Ectodermal cell (in vitro differentiated cells): ENCODE measurements around the gene ATG13.
A peak's percentile ranks its signal among the peaks of the same experiment; 100 is the strongest.

Experiments
- H3K27ac ChIP-seq: 2 replicates; pipeline ENCODE4 v1.7.0; 2013; ENCODE audit warnings: mild to moderate bottlenecking, low read depth, low read length; ENCODE audit not compliant: insufficient read depth, poor library complexity, severe bottlenecking
- H3K27me3 ChIP-seq: 2 replicates; pipeline ENCODE4 v1.7.0; 2013; ENCODE audit warnings: mild to moderate bottlenecking, low read length; ENCODE audit not compliant: insufficient read depth, control insufficient read depth, poor library complexity, severe bottlenecking
- H3K36me3 ChIP-seq: one replicate; pipeline ENCODE4 v1.7.0; 2013; ENCODE audit warnings: low read length; ENCODE audit not compliant: control insufficient read depth, insufficient read depth
- H3K4me1 ChIP-seq: one replicate; pipeline ENCODE4 v1.7.0; 2013; ENCODE audit warnings: low read length; ENCODE audit not compliant: control insufficient read depth, insufficient read depth
- H3K4me3 ChIP-seq: 2 replicates; pipeline ENCODE4 v1.7.0; 2013; ENCODE audit warnings: low read depth, low read length, control low read depth; ENCODE audit not compliant: insufficient read depth
- H3K9me3 ChIP-seq: 2 replicates; pipeline ENCODE4 v1.7.0; 2013; ENCODE audit warnings: mild to moderate bottlenecking, low read length, moderate library complexity; ENCODE audit not compliant: control insufficient read depth
- WGBS, 2 experiments: methylation state at CpG; one replicate each; pipeline ENCODE4 v1.1.7; 2013; ENCODE audit warnings: missing lambda C conversion rate in 2 of 2; 5-methylcytosine and 5-hydroxymethylcytosine counted together

ATG13 gene

GRCh38 chr11:46604796-46605195 lies 12.6 kb upstream of the ATG13 start:
- Histone ChIP-seq H3K27ac (no peak overlapping the region), H3K4me3 (no peak overlapping the region), H3K9me3 (no peaks in the 10 kb centered on the region), H3K27me3 (no peaks in the 10 kb centered on the region), H3K36me3 (no peaks in the 10 kb centered on the region), H3K4me1 (no peaks in the 10 kb centered on the region)
- 92 to 96% methylated on average over 1 of the region's 1 CpG for WGBS, 2 experiments

DNA sequence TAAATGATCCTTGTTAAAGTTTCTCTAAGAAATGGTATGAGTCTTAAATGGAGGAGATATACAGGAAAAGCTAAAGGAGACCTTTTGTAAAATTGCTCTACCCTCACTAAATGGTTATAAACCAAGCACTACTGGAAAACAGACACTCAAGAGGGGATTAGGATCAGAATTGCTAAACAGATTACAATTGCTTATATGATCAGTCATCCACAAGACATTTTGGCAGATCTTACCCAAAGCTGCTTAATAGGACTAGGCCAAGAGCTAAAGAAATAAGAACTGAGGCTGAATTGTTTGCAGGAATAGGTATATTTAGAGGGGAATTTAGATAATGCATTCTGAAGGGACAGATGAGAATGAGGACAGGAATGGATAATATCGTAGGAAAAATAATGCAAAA lies 9.8 kb upstream of the ATG13 start:
- no peaks in the 10 kb centered on the region for H3K4me1 ChIP-seq
- 96 to 97% methylated on average over 1 of the region's 1 CpG for WGBS, 2 experiments
- H3K4me3 ChIP-seq, result no peak overlapping the region
- no peaks in the 10 kb centered on the region for H3K9me3 ChIP-seq
- no peaks in the 10 kb centered on the region for H3K27me3 ChIP-seq
- no peaks in the 10 kb centered on the region for H3K36me3 ChIP-seq
- no peak overlapping the region for H3K27ac ChIP-seq

DNA sequence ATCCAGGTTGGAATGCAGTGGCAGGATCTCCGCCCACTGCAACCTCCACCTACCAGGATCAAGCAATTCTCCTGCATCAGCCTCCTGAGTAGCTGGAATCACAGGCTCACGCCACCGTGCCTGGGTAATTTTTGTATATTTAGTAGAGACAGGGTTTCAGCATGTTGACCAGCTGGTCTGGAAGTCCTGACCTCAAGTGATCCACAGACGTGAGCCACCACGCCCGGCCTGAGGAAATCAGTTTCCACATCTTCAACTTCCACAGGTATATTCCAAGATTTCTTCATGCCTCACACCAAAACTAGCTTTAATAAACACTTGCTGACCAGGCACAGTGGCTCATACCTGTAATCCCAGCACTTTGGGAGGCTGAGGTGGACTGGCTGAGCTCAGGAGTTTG lies 8.0 kb upstream of the ATG13 start:
- Histone ChIP-seq H3K36me3 (no peaks in the 10 kb centered on the region), H3K9me3 (no peaks in the 10 kb centered on the region), H3K27ac (no peak overlapping the region), H3K4me1 (no peaks in the 10 kb centered on the region), H3K27me3 (no peaks in the 10 kb centered on the region), H3K4me3 (no peak overlapping the region)
- 89 to 91% methylated on average over 6 of the region's 6 CpGs for WGBS, 2 experiments

- no peak overlapping the region for H3K4me3 ChIP-seq
- H3K9me3 ChIP-seq, result no peaks in the 10 kb centered on the region
- H3K27ac ChIP-seq, result no peak overlapping the region
- H3K4me1 ChIP-seq, result peaks cover 4% of the 10 kb centered on the region
- WGBS, 2 experiments, result 87 to 90% methylated on average over 5 of the region's 5 CpGs
- no peaks in the 10 kb centered on the region for H3K36me3 ChIP-seq
- H3K27me3 ChIP-seq, result no peaks in the 10 kb centered on the region
Observed at GRCh38 chr11:46611526-46612304, 5.6 kb upstream of the ATG13 start.

DNA sequence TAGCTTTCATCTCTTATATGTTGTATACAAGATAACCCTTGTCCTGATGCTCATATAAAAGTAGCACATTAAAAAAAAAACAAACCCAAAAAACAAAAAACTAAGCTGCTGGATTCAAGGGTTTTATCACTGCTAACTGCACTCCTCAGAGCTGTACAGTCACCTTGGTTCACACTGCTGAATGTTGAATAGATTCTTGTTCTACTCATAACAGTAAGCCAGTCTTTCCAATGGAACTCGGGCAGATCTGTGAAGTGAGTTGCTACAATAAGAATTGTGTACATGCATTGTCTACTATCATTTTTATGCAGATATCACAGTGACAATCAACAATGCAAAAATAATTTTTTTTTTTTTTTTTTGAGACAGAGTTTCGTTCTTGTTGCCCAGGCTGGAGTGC lies 5.0 kb upstream of the ATG13 start:
- Histone ChIP-seq H3K9me3 (no peaks in the 10 kb centered on the region), H3K4me1 (peaks cover 4% of the 10 kb centered on the region), H3K27ac (no peak overlapping the region), H3K4me3 (no peak overlapping the region), H3K27me3 (no peaks in the 10 kb centered on the region), H3K36me3 (no peaks in the 10 kb centered on the region)
- 98 to 100% methylated on average over 1 to 2 of the region's 2 CpGs for WGBS, 2 experiments

GRCh38 chr11:46615756-46616155 lies 1.6 kb upstream of the ATG13 start:
- H3K27ac ChIP-seq, result no peak overlapping the region
- no peaks in the 10 kb centered on the region for H3K27me3 ChIP-seq
- H3K4me3 ChIP-seq, result no peak overlapping the region
- H3K4me1 ChIP-seq, result peaks cover 8% of the 10 kb centered on the region
- 95 to 97% methylated on average over 7 of the region's 7 CpGs for WGBS, 2 experiments
- no peaks in the 10 kb centered on the region for H3K9me3 ChIP-seq
- no peaks in the 10 kb centered on the region for H3K36me3 ChIP-seq

DNA sequence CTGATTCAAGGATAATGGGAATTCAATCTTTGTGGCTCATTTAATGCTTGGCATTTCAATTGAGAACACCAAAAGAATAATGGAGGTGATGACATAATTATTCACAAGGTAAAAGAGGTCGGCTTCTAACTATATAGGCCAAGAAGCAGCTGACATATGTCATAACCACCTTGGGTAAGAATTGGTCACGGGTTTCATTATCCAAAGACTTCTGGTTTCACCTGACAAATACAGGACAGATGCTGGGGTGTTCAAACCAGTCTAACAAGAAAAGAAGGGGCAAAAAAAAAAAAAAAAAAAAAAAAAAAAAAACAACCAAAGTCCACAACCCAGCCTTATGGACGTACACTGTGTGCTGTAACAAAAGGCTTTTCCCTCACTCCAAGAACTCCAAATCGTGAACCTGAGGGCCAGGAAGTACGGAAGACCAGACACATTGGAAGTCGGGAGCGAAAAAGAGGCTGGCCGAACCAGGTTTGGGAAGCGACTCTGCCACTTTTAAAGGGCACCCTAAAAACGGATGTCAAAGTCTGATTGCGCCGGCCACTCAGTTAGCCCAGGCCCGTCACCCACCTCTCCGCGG lies 711 bp upstream of the ATG13 start:
- Histone ChIP-seq H3K36me3 (no peaks in the 10 kb centered on the region), H3K27ac (peak overlapping the region; percentile 97), H3K4me1 (peaks cover 8% of the 10 kb centered on the region), H3K9me3 (no peaks in the 10 kb centered on the region), H3K27me3 (no peaks in the 10 kb centered on the region), H3K4me3 (peak overlapping the region; percentile 99)
- WGBS, 2 experiments, result 9 to 10% methylated on average over 15 of the region's 15 CpGs

DNA sequence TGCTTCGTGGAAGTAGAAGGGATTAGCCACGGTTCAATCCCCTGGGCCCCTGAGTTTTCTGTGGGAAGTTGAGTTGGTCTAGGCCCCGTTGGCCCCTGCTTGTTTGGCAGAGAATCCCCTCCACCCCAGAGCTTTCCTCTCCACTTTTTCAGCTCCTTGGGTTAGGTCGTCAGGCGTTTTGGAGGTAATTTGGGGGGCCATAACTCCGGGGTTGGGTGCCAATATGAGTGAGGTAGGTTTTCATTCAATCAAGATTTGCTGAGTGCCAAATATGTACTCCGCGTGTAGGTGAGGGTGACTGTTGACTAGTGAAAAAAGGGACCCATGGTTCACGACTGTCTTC lies 590 bp downstream of the ATG13 start:
- Histone ChIP-seq H3K4me3 (peak overlapping the region; percentile 99), H3K27me3 (no peaks in the 10 kb centered on the region), H3K36me3 (no peaks in the 10 kb centered on the region), H3K4me1 (peaks cover 8% of the 10 kb centered on the region), H3K27ac (peak overlapping the region; percentile 97), H3K9me3 (no peaks in the 10 kb centered on the region)
- WGBS, 2 experiments, result 13% methylated on average over 8 to 9 of the region's 9 CpGs

GRCh38 chr11:46618837-46619236 lies 1.5 kb downstream of the ATG13 start:
- WGBS, 2 experiments, result 91 to 93% methylated on average over 6 of the region's 6 CpGs
- Histone ChIP-seq H3K27me3 (no peaks in the 10 kb centered on the region), H3K4me3 (no peak overlapping the region), H3K36me3 (no peaks in the 10 kb centered on the region), H3K9me3 (no peaks in the 10 kb centered on the region), H3K4me1 (peaks cover 8% of the 10 kb centered on the region), H3K27ac (no peak overlapping the region)

- no peak overlapping the region for H3K27ac ChIP-seq
- no peaks in the 10 kb centered on the region for H3K27me3 ChIP-seq
- no peaks in the 10 kb centered on the region for H3K9me3 ChIP-seq
- H3K36me3 ChIP-seq, result peaks cover 6% of the 10 kb centered on the region
- H3K4me3 ChIP-seq, result no peak overlapping the region
- WGBS, 2 experiments, result 94 to 95% methylated on average over 3 of the region's 3 CpGs
- H3K4me1 ChIP-seq, result no peaks in the 10 kb centered on the region
Observed at GRCh38 chr11:46625406-46625805, 8.1 kb downstream of the ATG13 start.
